Thyroid gland (tissue), 4 donors: ENCODE measurements around the gene VSNL1. TPM values are rescaled to one million over a fixed set of nuclear protein-coding genes. Genes with fewer than 3 reads are reported as not detected.

ENCODE experiments used
- DNase-seq, 2 donors: peaks; one replicate each; pipeline ENCODE4 v3.0.0-alpha.2; 2019
- H3K27ac ChIP-seq, 3 donors: fragments of 200-600 bp; sonication (generic); 1 replicate in 2 of 3; 2 replicates in 1 of 3; pipeline ENCODE4 v1.5.1; 2016 to 2019; ENCODE audit warnings: mild to moderate bottlenecking in 1 of 3, moderate library complexity in 1 of 3
- H3K27me3 ChIP-seq: fragments of 200-600 bp; sonication (generic); one replicate; pipeline ENCODE4 v1.5.1; 2019
- H3K36me3 ChIP-seq, 2 donors: fragments of 200-600 bp; sonication (generic); one replicate each; pipeline ENCODE4 v1.5.1; 2016 to 2019
- H3K4me1 ChIP-seq, 2 donors: fragments of 200-600 bp; sonication (generic); one replicate each; pipeline ENCODE4 v1.5.1; 2017 to 2019
- H3K4me3 ChIP-seq, 3 donors: fragments of 200-600 bp; sonication (generic); replicated peaks in 1 of 3; 1 replicate in 2 of 3; 2 replicates in 1 of 3; pipeline ENCODE4 v1.5.1; 2016; ENCODE audit warnings: mild to moderate bottlenecking in 1 of 3
- H3K9me3 ChIP-seq: fragments of 200-600 bp; sonication (generic); one replicate; pipeline ENCODE4 v1.5.1; 2017
- POLR2A ChIP-seq, 2 donors: fragments of 450-650 bp; IDR thresholded peaks; one replicate each; pipeline ENCODE4 v1.6.1; 2017; ENCODE audit warnings: antibody characterized with exemption in 2 of 2, mild to moderate bottlenecking in 2 of 2, moderate library complexity in 1 of 2
- WGBS, 2 donors: methylation state at CpG; one replicate each; pipeline ENCODE4 v1.1.5; 2017; 5-methylcytosine and 5-hydroxymethylcytosine counted together
- intact Hi-C: fragments of 100-400 bp; cut with DNase I; formaldehyde crosslinking; loops from one replicate; pipeline ENCODE4 v1.15.1; 2023
- total RNA-seq, 4 donors: library from RNA; depleted of rRNA; stranded (reverse); fragments of >200 nt; gene quantifications; one replicate each; pipeline ENCODE4 v1.2.3, GENCODE V29; 2016
- TF ChIP-seq, protein P1 (sequence below), 6 experiments: fragments of 200-600 bp in 3 of 6; fragments of 450-650 bp in 3 of 6; sonication (generic) in 3 of 6; IDR thresholded peaks; one replicate each; pipeline ENCODE4 v1.5.1; 2016 to 2019; ENCODE audit warnings: antibody characterized with exemption in 6 of 6, mild to moderate bottlenecking in 2 of 6, inconsistent platforms in 1 of 6, moderate library complexity in 1 of 6

VSNL1 gene
- total RNA-seq, 4 donors from 2014 or later: 0.33 to 0.45 TPM; not detected in 2

DNA sequence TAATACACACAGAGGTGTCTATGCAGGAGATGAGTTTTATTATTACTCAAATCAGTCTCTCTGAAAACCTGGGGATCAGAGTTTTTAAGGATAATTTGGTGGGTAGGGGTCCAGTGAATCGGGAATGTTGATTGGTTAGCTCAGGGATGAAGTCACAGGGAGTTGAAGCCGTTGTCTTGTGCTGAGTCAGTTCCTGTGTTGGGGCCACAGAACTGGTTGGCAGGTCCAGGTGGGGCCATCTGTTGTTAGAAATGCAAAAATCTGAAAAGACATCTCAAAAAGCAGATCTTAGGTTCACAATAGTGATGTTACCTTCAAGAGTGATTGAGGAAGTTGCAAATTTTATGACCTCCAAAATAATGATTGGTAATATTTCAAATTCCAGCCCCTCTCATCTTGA, 86.9 kb downstream of the VSNL1 start:
- H3K27ac ChIP-seq: no peak overlapping the region
- no peaks in the 10 kb centered on the region for H3K9me3 ChIP-seq
- no peak for TF ChIP-seq POLR2A (IDR thresholded peaks at IDR 0.05)
- TF ChIP-seq, protein P1, sequence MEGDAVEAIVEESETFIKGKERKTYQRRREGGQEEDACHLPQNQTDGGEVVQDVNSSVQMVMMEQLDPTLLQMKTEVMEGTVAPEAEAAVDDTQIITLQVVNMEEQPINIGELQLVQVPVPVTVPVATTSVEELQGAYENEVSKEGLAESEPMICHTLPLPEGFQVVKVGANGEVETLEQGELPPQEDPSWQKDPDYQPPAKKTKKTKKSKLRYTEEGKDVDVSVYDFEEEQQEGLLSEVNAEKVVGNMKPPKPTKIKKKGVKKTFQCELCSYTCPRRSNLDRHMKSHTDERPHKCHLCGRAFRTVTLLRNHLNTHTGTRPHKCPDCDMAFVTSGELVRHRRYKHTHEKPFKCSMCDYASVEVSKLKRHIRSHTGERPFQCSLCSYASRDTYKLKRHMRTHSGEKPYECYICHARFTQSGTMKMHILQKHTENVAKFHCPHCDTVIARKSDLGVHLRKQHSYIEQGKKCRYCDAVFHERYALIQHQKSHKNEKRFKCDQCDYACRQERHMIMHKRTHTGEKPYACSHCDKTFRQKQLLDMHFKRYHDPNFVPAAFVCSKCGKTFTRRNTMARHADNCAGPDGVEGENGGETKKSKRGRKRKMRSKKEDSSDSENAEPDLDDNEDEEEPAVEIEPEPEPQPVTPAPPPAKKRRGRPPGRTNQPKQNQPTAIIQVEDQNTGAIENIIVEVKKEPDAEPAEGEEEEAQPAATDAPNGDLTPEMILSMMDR (IDR thresholded peaks at IDR 0.05): no peak
- H3K36me3 ChIP-seq: no peaks in the 10 kb centered on the region
- WGBS, 2 donors: 72 to 78% methylated on average over 2 of the region's 2 CpGs
- H3K27me3 ChIP-seq: no peaks in the 10 kb centered on the region
- intact Hi-C loops: no loop called here
- no peaks in the 10 kb centered on the region for H3K4me1 ChIP-seq
- no peak for DNase-seq
- no peak overlapping the region for H3K4me3 ChIP-seq

- no peak for TF ChIP-seq POLR2A (IDR thresholded peaks at IDR 0.05)
- TF ChIP-seq, protein P1 (IDR thresholded peaks at IDR 0.05): no peak
- no peaks in the 10 kb centered on the region for H3K27me3 ChIP-seq
- DNase-seq: no peak
- no peak overlapping the region for H3K4me3 ChIP-seq
- intact Hi-C loops: no loop called here
- no peaks in the 10 kb centered on the region for H3K36me3 ChIP-seq
- no peak overlapping the region for H3K27ac ChIP-seq
- no peaks in the 10 kb centered on the region for H3K9me3 ChIP-seq
- whole genome bisulfite sequencing, 2 donors: 68 to 82% methylated on average over 2 of the region's 2 CpGs
- no peaks in the 10 kb centered on the region for H3K4me1 ChIP-seq
Measured at GRCh38 chr2:17628349-17629261, 88.1 kb downstream of the VSNL1 start.

DNA sequence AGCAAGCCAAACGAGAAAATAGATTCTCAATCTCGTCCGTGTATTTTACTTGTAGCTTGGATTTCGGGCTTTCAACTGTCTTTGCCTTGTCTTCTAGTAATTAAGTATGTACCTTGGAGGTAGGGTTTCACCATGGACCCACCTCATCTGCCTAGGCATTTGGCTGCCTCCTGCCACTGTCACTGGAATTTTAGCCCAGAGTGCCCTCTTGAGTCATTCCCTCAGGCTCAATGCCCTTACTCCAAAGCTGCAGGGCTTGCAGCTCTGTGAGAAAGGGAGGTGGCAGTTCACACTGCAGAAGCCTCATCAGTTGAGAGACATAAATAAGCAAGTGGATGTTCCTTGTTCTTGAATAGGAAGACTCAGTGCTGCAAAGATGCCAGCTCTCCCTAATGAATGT, 89.6 kb downstream of the VSNL1 start:
- no peak overlapping the region for H3K27ac ChIP-seq
- intact Hi-C loops: no loop called here
- TF ChIP-seq, protein P1 (IDR thresholded peaks at IDR 0.05): no peak
- no peak for TF ChIP-seq POLR2A (IDR thresholded peaks at IDR 0.05)
- 91 to 94% methylated on average over 4 of the region's 4 CpGs for WGBS, 2 donors
- no peaks in the 10 kb centered on the region for H3K4me1 ChIP-seq
- no peaks in the 10 kb centered on the region for H3K27me3 ChIP-seq
- no peaks in the 10 kb centered on the region for H3K9me3 ChIP-seq
- no peak overlapping the region for H3K4me3 ChIP-seq
- DNase-seq: no peak
- no peaks in the 10 kb centered on the region for H3K36me3 ChIP-seq

- intact Hi-C loops: no loop called here
Measured at GRCh38 chr2:17634997-17635396, 94.5 kb downstream of the VSNL1 start.

DNA sequence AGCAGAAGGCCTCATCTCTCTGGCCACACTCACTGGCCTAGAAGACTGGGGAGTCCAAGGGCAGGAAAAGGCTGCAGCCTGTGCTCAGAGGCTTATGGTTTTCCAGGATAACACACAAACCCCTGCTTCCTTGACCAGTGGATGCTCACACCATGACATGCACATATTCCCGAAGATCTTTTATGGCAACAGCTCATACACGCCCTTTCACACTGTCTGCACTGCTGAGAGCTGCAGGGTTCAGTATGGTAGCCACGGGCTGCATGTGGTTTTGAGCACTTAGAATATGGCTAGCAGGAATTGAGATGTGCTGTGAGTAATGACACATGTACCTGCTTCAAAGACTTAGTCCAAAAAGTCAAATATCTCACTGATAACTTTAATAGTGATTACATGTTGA, 95.8 kb downstream of the VSNL1 start:
- Histone ChIP-seq H3K36me3 (no peaks in the 10 kb centered on the region), H3K27ac (no peak overlapping the region), H3K27me3 (no peaks in the 10 kb centered on the region), H3K9me3 (no peaks in the 10 kb centered on the region), H3K4me3 (no peak overlapping the region), H3K4me1 (no peaks in the 10 kb centered on the region)
- TF ChIP-seq, protein P1 (IDR thresholded peaks at IDR 0.05): no peak
- TF ChIP-seq POLR2A (IDR thresholded peaks at IDR 0.05): no peak
- intact Hi-C loops: no loop called here
- 88 to 92% methylated on average over 3 of the region's 3 CpGs for WGBS, 2 donors
- DNase-seq: no peak

More at GRCh38 chr2:17634997-17635396, 94.5 kb downstream of the VSNL1 start:
- Histone ChIP-seq H3K36me3 (no peaks in the 10 kb centered on the region), H3K4me1 (no peaks in the 10 kb centered on the region), H3K9me3 (no peaks in the 10 kb centered on the region), H3K27ac (no peak overlapping the region), H3K4me3 (no peak overlapping the region), H3K27me3 (no peaks in the 10 kb centered on the region)
- WGBS, 2 donors: 62 to 65% methylated on average over 4 of the region's 4 CpGs
- DNase-seq: no peak
- TF ChIP-seq, protein P1 (IDR thresholded peaks at IDR 0.05): no peak
- no peak for TF ChIP-seq POLR2A (IDR thresholded peaks at IDR 0.05)
